Activated CD8-positive, alpha-beta memory T cell treated with anti-CD3 and anti-CD28 coated beads, Interleukin-2, amount 50 U/mL, for 1 hour (primary cell): ENCODE measurements around the gene PPT2.
A peak's percentile ranks its signal among the peaks of the same experiment; 100 is the strongest.

Experiments used
- DNase-seq: peaks from one replicate; pipeline ENCODE4 v3.0.0-alpha.2; 2020; ENCODE audit errors: extremely low read depth

Gene PPT2

DNA sequence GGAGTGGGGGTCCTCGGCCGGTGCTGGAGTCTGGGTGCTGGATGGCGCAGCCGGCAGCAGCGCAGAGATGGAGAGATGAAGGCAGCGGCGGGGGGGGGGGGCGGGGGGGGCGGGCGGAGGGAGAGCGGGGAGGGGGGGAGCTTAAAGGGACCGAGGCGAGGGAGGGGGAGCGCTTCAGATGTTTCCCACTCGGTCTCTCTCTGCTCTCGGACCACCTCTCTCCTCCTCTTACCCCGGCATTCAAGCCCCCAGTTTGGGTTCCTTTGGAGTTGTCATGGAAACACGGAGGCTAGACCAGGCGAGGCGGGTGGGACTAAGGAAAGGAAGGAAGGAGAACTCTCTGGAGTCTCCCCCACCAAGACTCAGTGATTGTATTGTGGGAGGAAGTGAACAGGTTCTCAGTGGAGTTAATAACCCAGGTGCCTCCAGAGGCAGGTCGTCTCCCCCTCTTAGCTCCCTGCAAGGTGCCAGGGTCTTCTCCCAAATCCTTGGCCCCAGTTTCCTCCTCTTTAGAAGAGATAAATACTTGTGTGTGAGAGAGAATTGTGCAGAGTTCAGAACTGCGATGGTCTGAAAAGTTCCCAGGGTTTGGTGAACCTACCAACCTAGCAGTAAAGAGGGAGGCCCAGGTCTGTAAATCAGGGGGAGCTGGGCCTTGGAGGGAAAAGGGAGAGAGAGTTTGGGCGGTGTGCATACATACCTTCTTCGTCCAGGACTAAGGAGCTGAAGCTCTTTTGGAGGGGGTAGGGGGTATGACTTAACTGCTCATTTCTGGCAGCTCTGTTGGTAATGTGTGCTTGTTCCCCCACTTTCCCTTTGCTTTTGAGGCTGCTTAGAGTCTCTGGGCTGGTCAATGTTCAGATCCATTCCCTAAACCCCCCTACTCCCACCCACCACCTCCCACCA, 1.8 kb upstream of the PPT2 start, which contains the start of gene PRRT1:
PRRT1 (minus strand) TSS at position 77 of the 906 bp plus-strand sequence. CDS start 112 bp downstream, outside the sequence.
- no peak for DNase-seq

DNA sequence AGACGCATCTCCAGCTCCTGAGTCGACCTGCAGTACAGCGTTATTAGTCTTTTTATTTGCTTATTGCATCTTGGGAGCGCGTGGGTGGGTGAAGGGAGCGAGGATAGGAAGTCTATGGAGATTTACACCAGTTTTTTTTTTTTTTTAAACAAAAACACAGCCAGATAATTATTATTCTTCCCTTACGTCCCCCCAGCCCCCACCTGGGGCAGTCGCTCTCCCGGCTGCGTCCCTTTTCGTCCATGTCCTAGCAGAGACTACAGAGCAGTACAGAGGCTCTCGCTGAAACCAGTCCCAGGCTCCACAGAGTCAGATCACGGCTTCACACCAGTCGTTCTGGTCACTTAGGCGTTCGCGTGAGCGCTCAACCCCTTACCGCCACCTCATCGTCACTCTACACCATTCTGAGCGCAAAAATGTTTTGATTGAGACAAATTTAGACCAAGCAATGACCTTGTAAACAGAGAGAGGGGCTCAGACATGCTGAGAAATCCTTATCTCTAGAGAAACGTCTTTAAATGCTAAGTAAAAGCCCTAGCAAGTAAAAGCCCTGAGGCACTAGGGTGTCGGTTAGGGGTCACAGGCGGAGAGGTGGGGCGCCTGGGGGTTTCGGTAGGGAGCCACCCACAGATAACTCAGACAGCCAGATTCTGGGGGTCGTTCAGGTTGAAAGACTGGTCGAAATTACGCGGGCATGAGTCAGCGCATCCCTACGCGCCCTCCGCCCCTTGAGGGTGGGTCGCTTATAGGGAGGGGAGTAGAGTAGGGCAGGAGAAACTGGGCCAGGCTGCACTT, 975 bp upstream of the PPT2 start:
- no peak for DNase-seq

DNA sequence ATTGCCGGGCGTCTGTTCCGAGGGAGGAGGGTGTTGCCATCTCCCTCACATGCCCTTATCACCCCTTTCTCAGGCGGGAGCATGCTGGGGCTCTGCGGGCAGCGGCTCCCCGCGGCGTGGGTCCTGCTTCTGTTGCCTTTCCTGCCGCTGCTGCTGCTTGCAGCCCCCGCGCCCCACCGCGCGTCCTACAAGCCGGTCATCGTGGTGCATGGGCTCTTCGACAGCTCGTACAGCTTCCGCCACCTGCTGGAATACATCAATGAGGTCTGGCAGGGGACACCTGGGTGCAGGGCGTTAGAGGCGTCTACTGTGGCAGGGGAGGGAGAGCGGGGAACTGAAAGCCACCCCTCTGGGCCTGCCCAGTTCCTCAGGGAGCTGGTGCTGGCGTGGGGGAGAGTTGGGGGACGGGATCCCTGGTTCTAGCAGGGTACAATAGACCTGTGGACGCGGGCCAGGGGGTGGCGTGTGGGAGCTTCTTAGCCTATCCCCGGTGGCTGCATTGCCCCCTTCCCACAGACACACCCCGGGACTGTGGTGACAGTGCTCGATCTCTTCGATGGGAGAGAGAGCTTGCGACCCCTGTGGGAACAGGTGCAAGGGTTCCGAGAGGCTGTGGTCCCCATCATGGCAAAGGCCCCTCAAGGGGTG, 697 bp downstream of the PPT2 start:
- DNase-seq = no peak

DNA sequence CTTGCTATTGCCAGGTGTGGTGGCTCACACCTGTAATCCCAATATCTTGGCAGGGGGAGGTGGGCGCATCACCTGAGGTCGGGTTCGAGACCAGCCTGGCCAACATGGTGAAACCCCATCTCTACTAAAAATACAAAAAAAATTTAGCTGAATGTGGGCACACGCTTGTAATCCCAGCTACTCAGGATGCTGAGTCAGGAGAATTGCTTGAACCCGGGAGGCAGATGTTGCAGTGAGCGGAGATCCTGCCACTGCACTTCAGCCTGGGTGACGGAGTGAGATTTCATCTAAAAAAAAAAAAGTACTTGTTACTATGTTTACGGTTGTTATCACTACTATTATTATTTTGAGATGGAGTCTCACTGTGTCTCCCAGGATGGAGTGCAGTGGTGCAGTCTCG, 3.0 kb downstream of the PPT2 start:
- DNase-seq = no peak

DNA sequence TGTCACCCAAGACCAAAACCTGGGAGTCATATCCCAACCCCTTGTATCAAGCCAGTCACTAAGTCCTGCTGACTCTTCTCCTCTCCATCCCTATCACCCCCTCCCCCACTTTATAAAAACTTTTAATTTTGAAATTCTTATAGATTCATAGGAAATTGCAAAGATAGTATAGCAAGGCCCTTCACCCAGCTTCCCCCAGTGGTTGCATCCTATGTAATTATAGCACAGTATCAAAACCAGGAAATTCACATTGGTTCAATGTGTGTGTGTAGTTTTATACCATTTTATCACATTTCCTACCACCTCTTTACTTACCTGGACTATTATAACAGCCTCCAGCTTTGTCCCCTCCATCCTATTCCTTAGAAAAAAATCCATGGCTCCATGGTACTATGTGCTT, 4.1 kb downstream of the PPT2 start:
- no peak for DNase-seq

DNA sequence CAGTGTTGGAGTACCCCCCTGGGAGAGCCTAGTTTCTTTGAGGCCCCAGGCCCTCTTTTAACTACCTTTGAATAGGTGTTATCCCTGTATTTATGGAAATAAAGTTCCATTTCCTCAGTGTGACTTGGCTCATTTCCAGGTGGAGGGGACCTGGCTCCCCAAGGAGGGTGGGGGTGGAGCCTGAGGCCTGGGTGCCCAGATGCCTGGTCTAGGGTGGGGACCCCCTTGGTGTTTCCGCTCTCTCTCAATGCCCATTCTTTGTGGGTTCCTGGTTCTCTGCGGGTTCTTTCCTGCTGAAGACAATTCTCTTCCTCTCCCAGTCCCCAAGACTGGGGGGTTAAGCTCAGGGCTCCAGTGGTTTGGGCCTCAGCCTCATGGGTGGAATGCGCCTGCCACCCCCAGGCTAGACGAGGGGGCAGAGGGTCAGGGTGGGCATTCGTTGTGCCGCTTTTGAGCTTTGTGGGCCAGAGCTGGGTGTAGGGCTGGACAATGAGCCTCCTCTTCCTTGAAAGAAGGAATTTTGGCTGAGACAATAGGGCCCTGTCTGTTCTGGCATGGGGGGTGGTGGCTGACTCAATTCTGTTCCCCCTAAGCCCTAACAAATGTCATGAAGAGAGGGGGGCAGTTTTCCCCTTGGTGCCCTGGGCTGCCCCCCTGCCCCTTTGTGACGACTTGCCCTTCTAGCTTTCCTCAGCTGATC, 9.8 kb downstream of the PPT2 start:
- no peak for DNase-seq

DNA sequence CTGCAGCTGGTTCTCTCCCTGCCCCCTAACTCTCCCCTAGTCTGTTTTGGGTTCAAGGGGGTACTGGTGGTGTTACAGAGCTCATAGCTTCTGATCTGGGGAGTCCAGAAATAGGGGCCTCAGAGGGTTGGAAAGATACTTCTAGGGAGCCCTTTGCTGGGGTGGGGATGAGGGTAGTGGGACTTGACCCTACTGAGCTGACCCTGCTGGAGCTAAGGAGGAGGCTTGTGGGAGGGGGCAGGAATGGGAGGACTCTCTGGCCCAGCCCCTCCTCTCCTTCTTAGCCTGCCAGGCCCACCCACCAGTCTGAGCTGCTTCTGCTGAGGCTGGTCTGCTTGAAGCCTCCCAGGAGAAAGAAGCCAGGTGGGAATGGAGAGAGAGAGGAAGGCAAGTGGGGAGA, 10.4 kb downstream of the PPT2 start, which contains the start of gene EGFL8:
EGFL8 (plus strand) TSS at position 301 of the 400 bp plus-strand sequence. CDS start 1,571 bp downstream, outside the sequence.
- DNase-seq = no peak

DNA sequence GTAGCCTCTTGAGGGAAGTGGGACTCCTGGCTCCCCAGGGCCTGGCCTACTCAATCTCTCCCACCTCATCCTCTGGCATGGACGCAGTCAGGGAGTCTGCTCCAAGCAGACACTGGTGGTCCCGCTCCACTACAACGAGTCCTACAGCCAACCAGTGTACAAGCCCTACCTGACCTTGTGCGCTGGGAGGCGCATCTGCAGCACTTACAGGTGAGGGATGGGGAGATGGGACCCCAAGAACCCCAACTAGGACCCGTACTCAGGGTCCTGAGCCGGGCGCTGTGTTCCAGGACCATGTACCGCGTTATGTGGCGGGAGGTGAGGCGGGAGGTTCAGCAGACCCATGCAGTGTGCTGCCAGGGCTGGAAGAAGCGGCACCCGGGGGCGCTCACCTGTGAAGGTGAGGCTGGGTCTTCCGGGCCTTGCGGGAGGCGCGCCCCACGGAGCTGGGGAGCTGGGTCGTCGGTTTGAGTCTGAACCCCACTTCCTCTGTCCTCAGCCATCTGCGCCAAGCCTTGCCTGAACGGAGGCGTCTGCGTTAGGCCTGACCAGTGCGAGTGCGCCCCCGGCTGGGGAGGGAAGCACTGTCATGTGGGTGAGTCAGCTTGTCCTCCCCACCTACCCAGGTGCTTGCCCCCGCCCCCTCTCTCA, 12.6 kb downstream of the PPT2 start:
- no peak for DNase-seq

DNA sequence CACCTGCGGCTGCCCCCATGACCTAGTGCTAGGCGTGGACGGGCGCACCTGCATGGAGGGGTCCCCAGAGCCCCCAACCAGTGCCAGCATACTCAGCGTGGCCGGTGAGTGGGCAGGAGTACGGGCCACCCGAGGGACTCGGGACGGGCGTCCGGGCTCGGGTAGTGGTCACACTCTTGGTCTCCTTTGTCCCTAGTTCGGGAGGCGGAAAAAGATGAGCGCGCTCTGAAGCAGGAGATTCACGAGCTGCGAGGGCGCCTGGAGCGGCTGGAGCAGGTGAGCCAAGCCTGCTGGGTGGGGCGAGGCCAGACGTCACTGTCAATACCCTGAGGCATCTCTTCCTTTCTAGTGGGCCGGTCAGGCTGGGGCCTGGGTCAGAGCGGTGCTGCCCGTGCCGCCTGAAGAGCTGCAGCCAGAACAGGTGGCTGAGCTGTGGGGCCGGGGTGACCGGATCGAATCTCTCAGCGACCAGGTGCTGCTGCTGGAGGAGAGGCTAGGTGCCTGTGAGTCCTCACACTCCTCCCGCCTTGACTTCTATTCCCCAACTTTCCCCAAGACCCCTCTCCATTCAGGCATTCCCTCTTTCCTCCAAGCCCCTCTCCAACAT, 13.3 kb downstream of the PPT2 start:
- DNase-seq = no peak

DNA sequence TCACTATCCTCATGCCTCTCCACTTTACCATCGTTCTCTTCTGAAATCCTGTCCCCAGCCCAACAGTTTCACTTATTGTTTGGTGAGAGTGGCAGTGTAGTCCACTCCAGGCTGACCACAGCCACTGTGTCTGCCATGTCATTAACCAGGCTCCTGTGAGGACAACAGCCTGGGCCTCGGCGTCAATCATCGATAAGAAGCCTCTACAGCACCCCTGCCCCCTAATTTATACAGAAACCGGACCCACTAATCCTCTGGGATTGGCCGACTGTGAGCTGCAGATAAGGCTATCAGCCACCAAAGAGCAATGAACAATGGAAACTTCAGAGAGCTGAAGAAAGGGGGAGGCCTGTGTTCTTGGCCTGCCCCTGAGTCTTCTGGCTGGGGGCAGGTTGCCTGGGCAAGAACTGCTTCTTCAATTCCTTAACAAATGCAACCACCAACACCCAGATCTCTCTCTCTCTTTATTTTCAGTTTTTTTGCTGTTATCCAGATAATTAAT, 13.9 kb downstream of the PPT2 start:
- DNase-seq = no peak

DNA sequence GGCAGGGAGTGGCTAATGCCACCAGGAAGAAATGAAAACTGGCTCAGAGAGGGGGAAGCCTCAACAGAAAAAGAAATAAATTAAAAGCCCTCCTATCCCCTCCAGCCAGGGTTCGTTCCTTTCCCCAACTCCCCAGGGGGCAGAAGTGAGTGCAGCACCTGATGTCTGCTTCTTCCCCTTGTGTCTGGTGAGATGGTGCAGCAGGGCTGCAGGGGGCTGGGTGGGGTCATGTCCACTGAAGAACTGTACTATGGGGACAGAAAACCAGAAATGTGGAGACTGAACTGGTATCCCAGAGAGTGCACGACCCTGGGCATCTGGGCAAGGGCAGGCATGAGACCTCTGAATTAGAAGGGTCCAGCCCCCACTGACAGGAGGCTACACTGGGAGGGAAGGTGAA, 14.4 kb downstream of the PPT2 start:
- no peak for DNase-seq

DNA sequence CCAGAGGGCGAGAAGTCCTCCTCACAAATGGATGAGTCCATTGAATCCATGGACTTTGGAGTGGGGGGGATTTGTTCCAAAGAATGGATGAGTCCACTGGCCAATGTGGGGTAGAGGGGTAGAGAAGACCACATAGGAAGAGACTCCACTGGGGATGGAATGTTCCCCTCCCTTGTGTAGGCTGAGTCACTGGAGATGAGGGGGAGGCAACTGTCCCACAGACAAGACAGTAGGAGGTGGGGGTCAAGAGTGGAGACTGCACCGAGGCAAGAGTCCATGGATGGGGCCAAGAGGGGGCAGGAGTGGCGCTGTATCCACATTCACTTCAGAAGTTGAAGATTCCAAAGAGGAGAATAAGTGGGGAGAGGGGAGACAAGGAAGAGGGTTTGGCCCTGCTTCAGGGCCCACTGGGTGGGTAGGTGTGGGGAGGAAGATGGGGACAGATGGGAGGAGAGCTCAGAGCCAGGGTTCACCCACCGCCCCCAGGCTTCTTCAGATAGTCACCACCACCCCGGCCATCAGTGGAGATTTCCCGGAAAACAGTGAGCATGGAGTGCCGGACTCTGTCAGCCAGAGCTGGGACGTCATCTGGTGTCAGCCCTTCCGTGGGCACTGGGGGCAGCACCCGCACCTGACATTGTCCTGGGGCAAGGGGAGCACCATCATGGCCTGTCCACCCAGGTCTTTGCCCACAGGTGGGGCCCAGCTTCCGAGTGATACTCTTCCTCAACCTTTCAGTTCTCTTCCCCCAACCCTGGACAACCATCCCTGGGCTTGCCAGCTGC, 15.1 kb downstream of the PPT2 start:
- DNase-seq = no peak

DNA sequence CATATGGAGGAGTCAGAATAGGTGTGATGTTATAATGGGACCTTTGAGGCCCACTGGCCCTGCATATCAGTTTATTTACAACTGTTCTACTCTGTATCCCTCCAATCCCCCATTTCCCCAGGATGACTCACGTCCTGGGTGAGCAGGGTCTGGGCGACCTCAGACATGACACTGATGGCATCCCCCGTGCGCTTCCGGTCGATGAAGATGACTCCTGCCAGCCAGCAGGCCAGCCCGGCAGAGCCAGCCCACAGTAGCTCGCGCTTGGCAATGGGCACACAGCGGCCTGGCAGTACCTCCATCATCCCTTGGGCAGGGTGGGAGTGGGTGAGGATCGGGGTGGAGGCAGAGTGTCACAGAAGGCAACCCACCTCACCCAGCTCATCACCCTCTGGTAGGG, 16.4 kb downstream of the PPT2 start:
- DNase-seq = no peak

DNA sequence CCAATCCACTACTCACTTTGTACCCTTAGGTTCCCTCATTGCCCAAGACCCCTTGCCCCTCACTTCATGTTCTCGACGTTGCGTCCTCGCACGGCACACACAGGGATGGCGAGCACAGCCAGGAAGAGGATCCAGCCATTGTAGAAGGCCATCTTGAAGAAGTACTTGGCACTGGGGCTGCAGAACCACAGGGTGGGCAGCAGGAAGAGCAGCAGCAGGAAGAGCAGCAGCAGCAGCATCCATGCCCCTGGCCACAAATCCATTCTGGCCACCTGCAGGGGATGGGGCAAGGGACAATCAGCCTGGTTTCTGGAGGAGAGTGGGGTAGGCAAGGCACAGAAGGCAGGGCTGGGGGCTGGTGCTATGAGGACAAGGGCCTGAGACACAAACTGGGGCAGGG, 17.3 kb downstream of the PPT2 start:
- DNase-seq = no peak

DNA sequence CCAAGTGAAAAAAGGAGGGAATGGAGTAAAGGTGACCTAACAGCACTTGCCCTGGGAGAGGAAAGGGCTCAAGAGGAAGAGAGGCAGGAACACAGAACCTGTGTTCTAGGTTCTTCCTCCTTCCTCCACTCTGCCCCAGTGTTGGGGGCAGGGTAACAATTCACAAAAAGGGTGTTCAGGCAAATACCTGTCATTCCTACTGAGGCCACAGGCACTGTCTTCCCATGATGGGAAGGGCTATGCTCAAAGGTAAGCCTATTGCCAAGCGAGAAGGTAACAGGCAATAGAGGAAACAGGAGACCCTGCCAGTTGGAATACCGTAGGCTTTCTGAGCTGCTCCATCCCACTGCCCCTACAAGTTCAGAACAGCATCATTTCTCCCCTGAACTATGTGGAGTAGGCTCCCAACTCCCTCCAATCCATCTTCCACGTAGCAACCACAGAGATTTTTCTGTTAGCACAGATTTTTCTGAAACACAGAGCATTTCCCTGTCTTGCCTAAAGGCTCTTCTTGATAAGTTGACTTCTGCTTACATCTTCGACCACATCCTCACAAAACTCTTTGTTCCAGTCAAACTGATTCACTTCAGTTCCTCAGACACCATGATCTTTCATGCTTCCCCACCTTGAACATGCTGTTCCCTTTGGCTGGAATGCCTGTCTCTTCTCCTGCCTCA, 19.2 kb downstream of the PPT2 start:
- no peak for DNase-seq

DNA sequence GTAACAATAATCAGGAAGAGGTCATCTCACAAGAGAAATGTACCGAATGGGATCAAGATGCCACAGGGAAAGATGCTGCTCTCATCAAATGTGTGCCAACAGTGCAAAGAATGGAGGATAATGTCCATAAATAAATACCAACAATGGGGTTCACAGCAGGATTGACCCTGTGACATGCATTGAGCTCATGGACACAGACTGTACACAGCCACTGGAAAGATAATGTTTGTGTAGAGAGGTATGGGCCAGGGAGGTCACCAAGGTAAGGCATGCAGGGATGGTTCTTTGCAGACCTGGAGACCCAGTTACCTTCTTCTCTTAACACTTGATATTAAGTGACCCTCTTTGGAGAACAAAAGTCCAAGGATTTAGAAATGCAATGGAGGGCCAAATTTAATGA, 20.5 kb downstream of the PPT2 start:
- no peak for DNase-seq

DNA sequence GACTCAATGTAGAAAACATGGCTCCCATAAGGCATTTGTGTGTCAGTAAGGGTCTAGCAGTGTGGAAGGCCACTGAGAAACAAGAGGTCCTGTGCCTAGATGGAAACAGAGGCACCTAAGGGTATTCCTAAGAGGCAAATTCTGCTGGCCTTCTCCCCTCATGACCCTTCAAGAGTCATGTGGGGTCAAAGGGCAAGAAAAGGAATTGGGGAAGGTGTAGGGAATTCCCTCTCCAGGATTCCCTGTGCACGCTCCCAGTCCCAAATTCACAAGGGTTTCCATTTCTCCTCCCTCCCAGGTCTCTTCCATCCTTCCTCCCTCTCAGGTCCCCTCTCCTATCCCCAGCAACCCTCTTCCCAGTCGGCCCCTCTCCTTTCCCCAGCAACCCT, 21.4 kb downstream of the PPT2 start:
- DNase-seq = no peak

DNA sequence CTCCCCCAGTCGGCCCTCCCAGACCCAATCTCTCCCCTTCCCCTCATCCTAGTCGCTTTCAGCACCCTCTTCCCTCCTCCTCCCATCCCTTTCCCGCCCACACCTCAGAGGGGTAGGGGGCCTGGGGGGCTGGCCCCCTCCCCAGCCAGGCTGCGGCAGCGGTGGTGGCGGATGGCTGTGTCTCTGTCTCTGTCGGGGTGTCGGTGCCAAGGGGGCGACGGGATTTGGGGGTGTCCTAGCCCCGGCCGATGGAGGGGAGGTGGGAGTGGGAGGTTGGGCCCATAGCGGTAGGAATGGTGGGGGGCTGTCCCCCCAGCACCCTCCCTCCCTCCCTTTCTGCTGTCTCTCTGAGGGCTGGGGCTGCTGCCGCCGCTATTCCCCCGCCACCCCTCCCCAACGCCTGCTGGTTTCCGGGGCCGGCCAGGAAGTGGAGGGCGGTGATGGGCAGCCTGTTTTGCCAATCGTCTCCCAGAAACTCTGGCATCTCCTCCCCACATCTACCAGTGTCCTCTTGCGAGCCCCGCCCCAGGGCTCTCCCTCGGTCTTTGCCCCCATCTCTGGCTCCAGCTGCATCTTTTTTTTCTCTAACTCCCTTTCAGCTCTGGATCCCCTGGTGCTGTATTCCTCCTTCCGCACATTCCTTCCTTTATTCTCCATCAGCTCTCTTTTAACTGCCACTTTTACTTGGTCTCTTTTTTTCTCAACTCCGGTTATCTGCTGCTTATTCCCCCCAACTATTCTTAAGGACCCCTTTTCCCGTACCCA, 22.0 kb downstream of the PPT2 start, which contains the start of gene AGPAT1:
AGPAT1 (minus strand) TSS at position 374 of the 765 bp plus-strand sequence. CDS start 4,588 bp downstream, outside the sequence.
- peak; percentile 83 for DNase-seq
